Measurements from ENCODE around the gene NR1D2.

NR1D2 gene

GRCh38 chr3:23931597-23931996 is 13.5 kb upstream of the NR1D2 start:
- no peak for DNase-seq (ENCODE audit: low read depth, low spot score)

- DNase-seq (ENCODE audit: low read depth, low spot score): no peak
Measured at GRCh38 chr3:23932571-23932970, 12.5 kb upstream of the NR1D2 start.

GRCh38 chr3:23934253-23934652 is 10.8 kb upstream of the NR1D2 start:
- DNase-seq (ENCODE audit: low read depth, low spot score): no peak

GRCh38 chr3:23937296-23937695 is 7.8 kb upstream of the NR1D2 start:
- no peak for DNase-seq (ENCODE audit: low read depth, low spot score)

- DNase-seq (ENCODE audit: low read depth, low spot score): no peak
Measured at GRCh38 chr3:23938688-23939087, 6.4 kb upstream of the NR1D2 start.

GRCh38 chr3:23940775-23941174 is 4.3 kb upstream of the NR1D2 start:
- no peak for DNase-seq (ENCODE audit: low read depth, low spot score)

- DNase-seq (ENCODE audit: low read depth, low spot score): no peak
Measured at GRCh38 chr3:23941440-23941839, 3.6 kb upstream of the NR1D2 start.

- no peak for DNase-seq (ENCODE audit: low read depth, low spot score)
Measured at GRCh38 chr3:23942546-23942945, 2.5 kb upstream of the NR1D2 start.

GRCh38 chr3:23944007-23944783 is 891 bp upstream of the NR1D2 start:
- no peak for DNase-seq (ENCODE audit: low read depth, low spot score)

- no peak for DNase-seq (ENCODE audit: low read depth, low spot score)
Measured at GRCh38 chr3:23945663-23945912, 502 bp downstream of the NR1D2 start.

GRCh38 chr3:23945913-23946687 is 1.0 kb downstream of the NR1D2 start:
- peak; percentile 94 for DNase-seq (ENCODE audit: low read depth, low spot score)

GRCh38 chr3:23948761-23949160 is 3.7 kb downstream of the NR1D2 start:
- DNase-seq (ENCODE audit: low read depth, low spot score): no peak

- DNase-seq (ENCODE audit: low read depth, low spot score): no peak
Measured at GRCh38 chr3:23949784-23950183, 4.7 kb downstream of the NR1D2 start.

- no peak for DNase-seq (ENCODE audit: low read depth, low spot score)
Measured at GRCh38 chr3:23950293-23950692, 5.2 kb downstream of the NR1D2 start.

GRCh38 chr3:23952646-23953045 is 7.6 kb downstream of the NR1D2 start:
- DNase-seq (ENCODE audit: low read depth, low spot score): no peak

- DNase-seq (ENCODE audit: low read depth, low spot score): no peak
Measured at GRCh38 chr3:23953523-23953922, 8.4 kb downstream of the NR1D2 start.

GRCh38 chr3:23954144-23954543 is 9.1 kb downstream of the NR1D2 start:
- no peak for DNase-seq (ENCODE audit: low read depth, low spot score)

- DNase-seq (ENCODE audit: low read depth, low spot score): no peak
Measured at GRCh38 chr3:23956701-23957100, 11.6 kb downstream of the NR1D2 start.

GRCh38 chr3:23959135-23959900 is 14.2 kb downstream of the NR1D2 start:
- no peak for DNase-seq (ENCODE audit: low read depth, low spot score)

GRCh38 chr3:23960649-23961048 is 15.6 kb downstream of the NR1D2 start:
- DNase-seq (ENCODE audit: low read depth, low spot score): no peak

GRCh38 chr3:23961066-23961465 is 16.0 kb downstream of the NR1D2 start:
- no peak for DNase-seq (ENCODE audit: low read depth, low spot score)

- DNase-seq (ENCODE audit: low read depth, low spot score): no peak
Measured at GRCh38 chr3:23961913-23962312, 16.8 kb downstream of the NR1D2 start.
